ENCODE results near the gene TP53BP1. TPM values are rescaled to one million over a fixed set of nuclear protein-coding genes. Genes with fewer than 3 reads are reported as not detected.

TP53BP1 gene
- total RNA-seq, 1 donor = 71.9 TPM

DNA sequence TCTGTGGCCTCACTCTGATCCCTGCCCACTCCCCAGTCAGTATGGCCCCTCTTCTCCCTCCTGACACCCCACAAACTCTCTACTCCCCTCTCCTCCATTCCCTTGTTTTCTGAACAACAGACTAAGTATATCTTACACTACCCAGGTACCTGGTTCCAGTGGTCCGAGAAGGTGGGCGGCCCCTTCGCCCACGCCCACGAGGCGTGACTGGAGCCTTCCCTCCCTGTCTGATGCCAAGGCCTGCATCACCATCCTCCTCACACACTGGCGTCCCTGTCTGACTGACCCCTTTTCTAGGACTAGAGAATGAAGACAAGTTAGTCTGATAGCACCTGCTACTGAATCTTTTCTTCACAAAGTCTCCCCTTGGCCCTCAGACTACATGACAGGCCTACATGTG lies 72.1 kb downstream of the TP53BP1 start:
- TF ChIP-seq, protein P1, sequence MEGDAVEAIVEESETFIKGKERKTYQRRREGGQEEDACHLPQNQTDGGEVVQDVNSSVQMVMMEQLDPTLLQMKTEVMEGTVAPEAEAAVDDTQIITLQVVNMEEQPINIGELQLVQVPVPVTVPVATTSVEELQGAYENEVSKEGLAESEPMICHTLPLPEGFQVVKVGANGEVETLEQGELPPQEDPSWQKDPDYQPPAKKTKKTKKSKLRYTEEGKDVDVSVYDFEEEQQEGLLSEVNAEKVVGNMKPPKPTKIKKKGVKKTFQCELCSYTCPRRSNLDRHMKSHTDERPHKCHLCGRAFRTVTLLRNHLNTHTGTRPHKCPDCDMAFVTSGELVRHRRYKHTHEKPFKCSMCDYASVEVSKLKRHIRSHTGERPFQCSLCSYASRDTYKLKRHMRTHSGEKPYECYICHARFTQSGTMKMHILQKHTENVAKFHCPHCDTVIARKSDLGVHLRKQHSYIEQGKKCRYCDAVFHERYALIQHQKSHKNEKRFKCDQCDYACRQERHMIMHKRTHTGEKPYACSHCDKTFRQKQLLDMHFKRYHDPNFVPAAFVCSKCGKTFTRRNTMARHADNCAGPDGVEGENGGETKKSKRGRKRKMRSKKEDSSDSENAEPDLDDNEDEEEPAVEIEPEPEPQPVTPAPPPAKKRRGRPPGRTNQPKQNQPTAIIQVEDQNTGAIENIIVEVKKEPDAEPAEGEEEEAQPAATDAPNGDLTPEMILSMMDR (IDR thresholded peaks at IDR 0.05; ENCODE audit: insufficient read depth, low read length) = no peak
- DNase-seq (ENCODE audit: low read depth) = no peak
- H3K4me3 ChIP-seq (ENCODE audit: low read depth, low read length) = no peak overlapping the region

DNA sequence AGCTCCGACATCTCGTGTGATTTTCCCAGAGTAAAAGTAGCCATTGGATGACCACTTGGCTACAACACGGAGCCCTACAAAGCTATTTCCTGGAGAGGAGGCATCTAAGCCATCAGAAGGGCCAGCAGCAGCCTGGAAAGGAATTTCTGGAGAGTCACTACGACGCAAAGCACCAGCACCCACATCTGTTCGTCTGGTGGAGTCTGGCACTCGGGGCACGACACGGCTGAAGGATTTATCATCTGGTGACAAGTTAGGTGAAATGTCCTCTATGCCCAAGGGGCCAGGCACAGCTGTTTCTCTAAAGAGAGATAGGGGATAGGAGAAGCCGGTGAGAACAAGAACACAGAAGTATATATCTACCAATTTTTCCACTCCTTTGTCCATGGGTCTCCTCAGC lies 72.5 kb downstream of the TP53BP1 start:
- TF ChIP-seq, protein P1 (IDR thresholded peaks at IDR 0.05; ENCODE audit: insufficient read depth, low read length) = no peak
- H3K4me3 ChIP-seq (ENCODE audit: low read depth, low read length) = no peak overlapping the region
- DNase-seq (ENCODE audit: low read depth) = no peak

DNA sequence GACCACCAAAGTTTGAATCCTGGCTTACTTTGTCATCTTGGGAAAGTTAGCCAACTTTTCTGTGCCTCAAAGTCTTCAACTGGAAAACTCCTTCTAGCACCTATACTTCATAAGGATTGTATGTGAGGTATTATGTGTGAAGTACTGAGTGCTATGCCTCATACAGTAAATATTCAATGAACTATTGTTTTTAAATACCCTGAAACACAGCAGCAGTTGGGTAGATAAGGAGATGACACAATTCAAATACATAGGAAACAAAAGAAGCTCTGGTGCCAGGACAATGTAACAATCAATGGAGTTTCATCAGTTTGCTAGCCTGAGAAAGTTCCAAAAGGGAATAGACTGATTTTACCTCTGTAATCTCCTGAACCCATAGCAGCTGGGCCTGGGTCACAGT lies 78.8 kb downstream of the TP53BP1 start:
- DNase-seq (ENCODE audit: low read depth) = peak; percentile 88
- H3K4me3 ChIP-seq (ENCODE audit: low read depth, low read length) = no peak overlapping the region
- TF ChIP-seq, protein P1 (IDR thresholded peaks at IDR 0.05; ENCODE audit: insufficient read depth, low read length) = no peak

DNA sequence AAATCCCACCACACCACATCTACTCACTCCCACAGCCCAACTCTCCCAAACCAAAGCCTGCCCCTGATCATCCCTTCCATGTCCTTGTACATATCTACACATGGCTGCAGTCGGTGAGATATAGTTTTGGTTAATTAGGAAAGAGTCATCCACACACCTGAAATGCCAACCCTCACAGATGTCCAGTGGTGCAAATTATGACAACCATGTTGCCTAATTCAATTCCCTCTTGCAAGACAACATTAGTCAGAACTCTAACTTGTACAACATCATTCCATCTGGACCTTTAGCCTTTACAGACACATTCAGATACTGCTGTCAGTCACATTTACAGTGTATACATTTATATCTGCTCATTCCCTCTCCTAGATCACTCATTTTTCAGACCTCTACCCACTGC lies 80.9 kb downstream of the TP53BP1 start:
- H3K4me3 ChIP-seq (ENCODE audit: low read depth, low read length) = no peak overlapping the region
- no peak for DNase-seq (ENCODE audit: low read depth)
- TF ChIP-seq, protein P1 (IDR thresholded peaks at IDR 0.05; ENCODE audit: insufficient read depth, low read length) = no peak

DNA sequence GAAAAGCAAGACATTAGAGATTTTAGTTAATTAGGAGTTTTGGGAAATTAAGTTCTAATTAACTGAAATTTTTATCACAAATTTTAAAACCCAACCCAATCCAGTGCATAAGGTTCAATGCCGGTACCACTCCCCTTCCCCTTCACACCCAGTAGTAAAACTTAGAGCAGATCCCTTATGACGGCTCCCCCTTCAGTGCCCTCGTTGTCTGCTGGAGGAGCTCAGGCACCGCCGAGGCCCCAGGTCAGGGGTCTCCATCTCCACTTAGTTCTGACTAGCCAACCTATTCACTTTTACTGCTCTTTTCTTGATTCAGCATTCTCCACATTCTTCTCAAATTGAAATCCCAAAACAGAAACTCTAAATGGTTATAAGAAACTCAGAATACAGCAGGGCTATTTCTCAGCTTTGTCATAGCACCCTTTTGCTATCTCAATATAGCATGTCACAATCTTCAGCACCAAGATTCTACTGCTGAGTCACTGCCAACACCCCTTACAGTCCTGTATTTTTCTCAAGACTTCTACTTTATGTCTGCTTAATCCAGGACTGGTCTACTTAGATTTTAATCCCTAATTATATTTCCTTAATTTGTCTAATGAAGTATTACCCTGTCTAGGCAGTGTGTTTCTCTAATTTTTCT lies 82.3 kb downstream of the TP53BP1 start:
- TF ChIP-seq, protein P1 (IDR thresholded peaks at IDR 0.05; ENCODE audit: insufficient read depth, low read length) = no peak
- no peak overlapping the region for H3K4me3 ChIP-seq (ENCODE audit: low read depth, low read length)
- peak; percentile 75 for DNase-seq (ENCODE audit: low read depth)

DNA sequence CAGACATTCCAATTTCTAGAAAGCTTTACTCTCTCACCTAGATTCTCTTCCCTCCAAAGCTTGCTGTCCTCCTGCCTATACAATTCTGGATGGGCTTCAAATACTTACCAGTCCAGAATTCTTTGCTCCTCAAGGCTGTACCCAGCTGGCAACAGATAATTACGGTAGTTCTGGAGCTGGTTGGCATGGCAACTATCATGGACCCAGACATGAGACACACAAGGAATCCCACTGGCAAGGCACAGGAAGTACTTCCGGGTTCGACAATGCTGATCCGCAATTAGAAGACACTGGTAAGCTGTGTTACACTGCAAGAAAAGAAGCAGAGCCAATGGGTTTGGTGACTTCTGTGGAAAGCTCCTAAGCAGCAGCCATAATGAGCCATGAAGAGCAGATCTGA lies 84.2 kb downstream of the TP53BP1 start:
- no peak for DNase-seq (ENCODE audit: low read depth)
- H3K4me3 ChIP-seq (ENCODE audit: low read depth, low read length) = no peak overlapping the region
- TF ChIP-seq, protein P1 (IDR thresholded peaks at IDR 0.05; ENCODE audit: insufficient read depth, low read length) = no peak

DNA sequence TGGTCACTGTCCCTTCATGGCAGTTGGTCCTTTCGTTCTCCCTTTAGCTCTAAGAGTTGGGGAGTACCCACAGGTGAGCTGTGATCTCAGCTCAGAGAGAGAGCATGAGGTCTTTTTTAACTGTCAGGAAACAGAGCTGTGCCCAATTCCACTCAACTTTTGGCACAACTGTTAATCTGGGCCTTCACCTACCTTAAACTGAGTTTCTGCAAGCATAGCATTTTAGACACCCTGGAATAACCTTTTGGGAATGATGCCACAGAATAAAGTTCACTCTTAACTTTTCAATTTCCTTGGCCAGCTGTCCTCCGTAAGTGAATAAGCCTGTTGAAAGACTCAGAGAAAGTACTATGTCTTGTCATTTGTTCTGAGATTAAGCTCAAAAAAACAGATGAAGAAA lies 86.1 kb downstream of the TP53BP1 start:
- TF ChIP-seq, protein P1 (IDR thresholded peaks at IDR 0.05; ENCODE audit: insufficient read depth, low read length) = no peak
- H3K4me3 ChIP-seq (ENCODE audit: low read depth, low read length) = no peak overlapping the region
- DNase-seq (ENCODE audit: low read depth) = no peak
